ENCODE results near the gene UTP11. TPM values are rescaled to one million over a fixed set of nuclear protein-coding genes. Genes with fewer than 3 reads are reported as not detected.

Gene UTP11
- total RNA-seq, 4 donors from 2014 or later: 34.6 to 49.8 (median 37.9) TPM

GRCh38 chr1:38014724-38015424 lies 2.3 kb downstream of the UTP11 start:
- H3K4me3 ChIP-seq (ENCODE audit: low read depth, poor library complexity, severe bottlenecking): no peak overlapping the region
- WGBS, 2 donors: 70 to 74% methylated on average over 11 of the region's 11 CpGs
- DNase-seq (ENCODE audit: low spot score in 2 of 2): no peak
- no peak for TF ChIP-seq POLR2A (IDR thresholded peaks at IDR 0.05)
- TF ChIP-seq CTCF (IDR thresholded peaks at IDR 0.05): no peak
- intact Hi-C loops (cut with DNase I; ENCODE audit: low total_unique reads): no loop called here

GRCh38 chr1:38015978-38016725 lies 3.6 kb downstream of the UTP11 start:
- H3K4me3 ChIP-seq (ENCODE audit: low read depth, poor library complexity, severe bottlenecking): no peak overlapping the region
- WGBS, 2 donors: 43 to 52% methylated on average over 6 of the region's 6 CpGs
- TF ChIP-seq POLR2A (IDR thresholded peaks at IDR 0.05): no peak
- TF ChIP-seq CTCF (IDR thresholded peaks at IDR 0.05): no peak
- intact Hi-C loops (cut with DNase I; ENCODE audit: low total_unique reads): no loop called here
- DNase-seq (ENCODE audit: low spot score in 2 of 2): no peak

GRCh38 chr1:38018864-38019343 lies 6.4 kb downstream of the UTP11 start:
- 61 to 72% methylated on average over 6 of the region's 6 CpGs for whole genome bisulfite sequencing, 2 donors
- H3K4me3 ChIP-seq (ENCODE audit: low read depth, poor library complexity, severe bottlenecking): no peak overlapping the region
- intact Hi-C loops (cut with DNase I; ENCODE audit: low total_unique reads): no loop called here
- TF ChIP-seq POLR2A (IDR thresholded peaks at IDR 0.05): no peak
- TF ChIP-seq CTCF (IDR thresholded peaks at IDR 0.05): no peak
- DNase-seq (ENCODE audit: low spot score in 2 of 2): no peak

GRCh38 chr1:38020396-38020795 lies 7.9 kb downstream of the UTP11 start:
- 89 to 95% methylated on average over 2 of the region's 2 CpGs for WGBS, 2 donors
- no peak for DNase-seq (ENCODE audit: low spot score in 2 of 2)
- TF ChIP-seq POLR2A (IDR thresholded peaks at IDR 0.05) (no peak), CTCF (IDR thresholded peaks at IDR 0.05) (no peak)
- no peak overlapping the region for H3K4me3 ChIP-seq (ENCODE audit: low read depth, poor library complexity, severe bottlenecking)
- intact Hi-C loops (cut with DNase I; ENCODE audit: low total_unique reads): loop anchor here (10.0 kb wide), 1 partner anchor 814 kb away; no protein-coding TSS in a partner anchor

- TF ChIP-seq CTCF (IDR thresholded peaks at IDR 0.05): no peak
- no peak for TF ChIP-seq POLR2A (IDR thresholded peaks at IDR 0.05)
- no peak for DNase-seq (ENCODE audit: low spot score in 2 of 2)
- no peak overlapping the region for H3K4me3 ChIP-seq (ENCODE audit: low read depth, poor library complexity, severe bottlenecking)
- intact Hi-C loops (cut with DNase I; ENCODE audit: low total_unique reads): loop anchor here (10.0 kb wide), 1 partner anchor 813 kb away; no protein-coding TSS in a partner anchor
- WGBS, 2 donors: 94 to 95% methylated on average over 5 of the region's 5 CpGs
Observed at GRCh38 chr1:38021969-38022368, 9.4 kb downstream of the UTP11 start.
